ENCODE results near the gene USP17L20. TPM values are rescaled to one million over a fixed set of nuclear protein-coding genes. Genes with fewer than 3 reads are reported as not detected.
"Not testable (repeated sequence)": the region's sequence is repeated elsewhere in the genome, so short reads cannot be mapped to it uniquely, and the experiment has no call there.

The USP17L20 gene
- total RNA-seq, 1 donor from 2014 or later = not detected

DNA sequence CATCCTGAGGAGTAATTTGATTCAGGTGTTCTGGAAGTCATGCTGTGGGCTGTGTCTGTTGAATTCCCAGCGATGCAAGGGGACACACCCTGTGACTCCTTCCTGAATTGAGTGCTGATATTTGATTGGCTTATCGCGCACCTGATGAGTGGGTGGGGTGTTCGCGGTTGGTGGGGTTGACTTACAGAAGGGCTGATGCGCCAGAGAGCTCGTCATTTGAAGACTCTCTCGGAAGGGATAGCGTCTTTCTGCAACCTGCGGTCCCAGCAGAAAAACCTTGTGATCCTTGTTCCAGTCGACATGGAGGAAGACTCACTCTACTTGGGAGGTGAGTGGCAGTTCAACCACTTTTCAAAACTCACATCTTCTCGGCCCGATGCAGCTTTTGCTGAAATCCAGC, 4.6 kb downstream of the USP17L20 start, which contains the start of gene USP17L21:
Gene USP17L21 (plus strand): TSS at position 301 of the 400 bp plus-strand sequence. CDS start 0 bp downstream, at position 301.
- not testable (repeated sequence) for H3K9me3 Mint-ChIP-seq (ENCODE audit: unreplicated experiment); DNase-seq (ENCODE audit: low read depth); H3K4me2 ChIP-seq (ENCODE audit: low read length); H3K27me3 Mint-ChIP-seq (ENCODE audit: low read depth, unreplicated experiment); H3K4me1 ChIP-seq (ENCODE audit: insufficient read depth, low read length); H3K4me1 Mint-ChIP-seq (ENCODE audit: low read depth, unreplicated experiment); H3K4me3 ChIP-seq (ENCODE audit: insufficient read depth, low read depth, low read length); H3K27ac Mint-ChIP-seq (ENCODE audit: unreplicated experiment); H3K9me3 ChIP-seq (ENCODE audit: insufficient read depth, low read depth, low read length); H3K27me3 ChIP-seq (ENCODE audit: insufficient read depth, low read length); H4K20me1 ChIP-seq (ENCODE audit: insufficient read depth, low read length); H3K36me3 Mint-ChIP-seq (ENCODE audit: low read depth, unreplicated experiment); H3K27ac ChIP-seq (ENCODE audit: low read depth, low read length); H2AFZ ChIP-seq (ENCODE audit: low read depth, low read length); H3K36me3 ChIP-seq (ENCODE audit: insufficient read depth, low read length); H3K79me2 ChIP-seq (ENCODE audit: insufficient read depth, low read length); FAIRE-seq; H3K9ac ChIP-seq (ENCODE audit: low read length); H3K4me3 Mint-ChIP-seq (ENCODE audit: unreplicated experiment)

DNA sequence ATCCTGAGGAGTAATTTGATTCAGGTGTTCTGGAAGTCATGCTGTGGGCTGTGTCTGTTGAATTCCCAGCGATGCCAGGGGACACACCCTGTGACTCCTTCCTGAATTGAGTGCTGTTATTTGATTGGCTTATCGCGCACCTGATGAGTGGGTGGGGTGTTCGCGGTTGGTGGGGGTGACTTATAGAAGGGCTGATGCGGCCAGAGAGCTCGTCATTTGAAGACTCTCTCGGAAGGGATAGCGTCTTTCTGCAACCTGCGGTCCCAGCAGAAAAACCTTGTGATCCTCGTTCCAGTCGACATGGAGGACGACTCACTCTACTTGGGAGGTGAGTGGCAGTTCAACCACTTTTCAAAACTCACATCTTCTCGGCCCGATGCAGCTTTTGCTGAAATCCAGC, 9.4 kb downstream of the USP17L20 start, which contains the start of gene USP17L22:
Gene USP17L22 (plus strand): TSS at position 301 of the 400 bp plus-strand sequence. CDS start 0 bp downstream, at position 301.
- not testable (repeated sequence) for H3K27ac Mint-ChIP-seq (ENCODE audit: unreplicated experiment); H3K4me1 Mint-ChIP-seq (ENCODE audit: low read depth, unreplicated experiment); H3K4me2 ChIP-seq (ENCODE audit: low read length); H3K9me3 Mint-ChIP-seq (ENCODE audit: unreplicated experiment); H3K27ac ChIP-seq (ENCODE audit: low read depth, low read length); H3K4me1 ChIP-seq (ENCODE audit: insufficient read depth, low read length); H3K36me3 ChIP-seq (ENCODE audit: insufficient read depth, low read length); DNase-seq (ENCODE audit: low read depth); H3K4me3 Mint-ChIP-seq (ENCODE audit: unreplicated experiment); H3K36me3 Mint-ChIP-seq (ENCODE audit: low read depth, unreplicated experiment); H3K4me3 ChIP-seq (ENCODE audit: insufficient read depth, low read depth, low read length); H3K27me3 Mint-ChIP-seq (ENCODE audit: low read depth, unreplicated experiment); FAIRE-seq; H3K9ac ChIP-seq (ENCODE audit: low read length); H3K9me3 ChIP-seq (ENCODE audit: insufficient read depth, low read depth, low read length); H3K79me2 ChIP-seq (ENCODE audit: insufficient read depth, low read length); H2AFZ ChIP-seq (ENCODE audit: low read depth, low read length); H4K20me1 ChIP-seq (ENCODE audit: insufficient read depth, low read length); H3K27me3 ChIP-seq (ENCODE audit: insufficient read depth, low read length)

DNA sequence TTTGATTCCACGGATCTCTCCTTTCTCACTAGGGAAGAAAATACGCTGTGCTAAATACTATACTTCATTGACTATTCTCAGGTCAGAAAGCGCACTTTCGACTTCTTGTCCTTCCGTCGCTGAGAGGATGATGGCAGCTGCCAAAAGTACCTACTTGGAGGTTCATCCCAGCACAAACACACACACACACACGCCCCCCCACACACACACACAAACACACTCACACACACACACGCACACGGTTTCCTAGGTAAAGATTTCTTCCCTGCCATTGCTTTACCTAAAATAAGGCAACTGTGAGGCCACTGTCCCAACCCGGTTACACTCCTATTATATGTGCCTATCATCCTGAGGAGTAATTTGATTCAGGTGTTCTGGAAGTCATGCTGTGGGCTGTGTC, 13.8 kb downstream of the USP17L20 start:
- H3K4me1 Mint-ChIP-seq (ENCODE audit: low read depth, unreplicated experiment); H3K27ac ChIP-seq (ENCODE audit: low read depth, low read length); H3K27ac Mint-ChIP-seq (ENCODE audit: unreplicated experiment); H3K4me3 Mint-ChIP-seq (ENCODE audit: unreplicated experiment); H3K4me2 ChIP-seq (ENCODE audit: low read length); H4K20me1 ChIP-seq (ENCODE audit: insufficient read depth, low read length); H3K36me3 Mint-ChIP-seq (ENCODE audit: low read depth, unreplicated experiment); H3K27me3 ChIP-seq (ENCODE audit: insufficient read depth, low read length); H2AFZ ChIP-seq (ENCODE audit: low read depth, low read length); H3K27me3 Mint-ChIP-seq (ENCODE audit: low read depth, unreplicated experiment); H3K79me2 ChIP-seq (ENCODE audit: insufficient read depth, low read length); FAIRE-seq; H3K36me3 ChIP-seq (ENCODE audit: insufficient read depth, low read length); H3K4me3 ChIP-seq (ENCODE audit: insufficient read depth, low read depth, low read length); H3K9me3 ChIP-seq (ENCODE audit: insufficient read depth, low read depth, low read length); H3K9ac ChIP-seq (ENCODE audit: low read length); H3K4me1 ChIP-seq (ENCODE audit: insufficient read depth, low read length); DNase-seq (ENCODE audit: low read depth); H3K9me3 Mint-ChIP-seq (ENCODE audit: unreplicated experiment): not testable (repeated sequence)

Other genes with a start within 250 kb of the USP17L20 start
- gene FAM90A26, start 87.7 kb upstream of the USP17L20 start, total RNA-seq = not detected in 2 replicates
- gene USP17L10, start 47.5 kb upstream of the USP17L20 start, total RNA-seq = not detected in 2 replicates
- gene USP17L11, start 42.7 kb upstream of the USP17L20 start, total RNA-seq = not detected in 2 replicates
- not detected in 2 replicates for gene USP17L12, start 38.0 kb upstream of the USP17L20 start, total RNA-seq
- gene USP17L13, start 33.2 kb upstream of the USP17L20 start, total RNA-seq = not detected in 2 replicates
- gene USP17L15, start 23.7 kb upstream of the USP17L20 start, total RNA-seq = not detected in 2 replicates
- gene USP17L17, start 14.2 kb upstream of the USP17L20 start, total RNA-seq = not detected in 2 replicates
- not detected in 2 replicates for gene USP17L18, start 9.5 kb upstream of the USP17L20 start, total RNA-seq
- not detected in 2 replicates for gene USP17L19, start 4.7 kb upstream of the USP17L20 start, total RNA-seq
- not detected in 2 replicates for gene USP17L21, start 4.7 kb downstream of the USP17L20 start, total RNA-seq
- not detected in 2 replicates for gene USP17L22, start 9.5 kb downstream of the USP17L20 start, total RNA-seq
- not detected in 2 replicates for gene USP17L24, start 67.0 kb downstream of the USP17L20 start, total RNA-seq
- not detected in 2 replicates for gene USP17L25, start 71.8 kb downstream of the USP17L20 start, total RNA-seq
- gene USP17L26, start 76.5 kb downstream of the USP17L20 start, total RNA-seq = not detected in 2 replicates
- gene USP17L5, start 81.3 kb downstream of the USP17L20 start, total RNA-seq = not detected in 2 replicates
- not detected in 2 replicates for gene USP17L27, start 86.0 kb downstream of the USP17L20 start, total RNA-seq
- not detected in 2 replicates for gene USP17L28, start 90.8 kb downstream of the USP17L20 start, total RNA-seq
- gene USP17L29, start 95.5 kb downstream of the USP17L20 start, total RNA-seq = not detected in 2 replicates
- gene USP17L30, start 105.0 kb downstream of the USP17L20 start, total RNA-seq = not detected in 2 replicates
- gene DEFB131A, start 186.3 kb downstream of the USP17L20 start, total RNA-seq = not detected in 2 replicates

Measured in astrocyte (in vitro differentiated cells and primary cell).